Mesothelial cell of epicardium (in vitro differentiated cells): Measurements from ENCODE around the gene ANKFN1. TPM values are rescaled to one million over a fixed set of nuclear protein-coding genes. Genes with fewer than 3 reads are reported as not detected.

Source experiments
- DNase-seq, 2 experiments: peaks; one replicate each; pipeline ENCODE4 v3.0.0; 2021; ENCODE audit warnings: low spot score in 2 of 2; ENCODE audit not compliant: unreplicated experiment in 2 of 2
- H3K27ac Mint-ChIP-seq: 2 replicates; pipeline ENCODE4 v1.8.0; 2021; ENCODE audit warnings: mixed read lengths
- H3K27me3 Mint-ChIP-seq: 2 replicates; pipeline ENCODE4 v1.8.0; 2021; ENCODE audit warnings: low read depth, mixed read lengths
- H3K36me3 Mint-ChIP-seq: 2 replicates; pipeline ENCODE4 v1.8.0; 2021; ENCODE audit warnings: mixed read lengths
- H3K4me1 Mint-ChIP-seq: 2 replicates; pipeline ENCODE4 v1.8.0; 2021; ENCODE audit warnings: mixed read lengths
- H3K4me3 Mint-ChIP-seq: 2 replicates; pipeline ENCODE4 v1.8.0; 2021; ENCODE audit warnings: mild to moderate bottlenecking, moderate library complexity, mixed read lengths
- H3K9me3 Mint-ChIP-seq: 2 replicates; pipeline ENCODE4 v1.8.0; 2021; ENCODE audit warnings: mixed read lengths
- CTCF ChIP-seq: fragments of 200-600 bp; sonication (generic); IDR thresholded peaks from one replicate; pipeline ENCODE4 v1.5.0; 2021; ENCODE audit warnings: antibody characterized with exemption; ENCODE audit not compliant: unreplicated experiment
- total RNA-seq: library from RNA; stranded (reverse); gene quantifications from 3 replicates; pipeline ENCODE4 v1.2.1, GENCODE V29; 2021

Gene ANKFN1
- total RNA-seq, 1 donor from 2014 or later = 0.34 TPM

- no peak for TF ChIP-seq CTCF
- no peak for DNase-seq
- Mint-ChIP-seq H3K27me3 (peaks cover 3% of the 10 kb centered on the region), H3K36me3 (no peaks in the 10 kb centered on the region), H3K9me3 (no peaks in the 10 kb centered on the region), H3K4me3 (no peak overlapping the region), H3K4me1 (peaks cover 9% of the 10 kb centered on the region), H3K27ac (peak overlapping the region; percentile 18)
Observed at GRCh38 chr17:56528696-56529095, 375.4 kb downstream of the ANKFN1 start.

- DNase-seq = no peak
- Mint-ChIP-seq H3K36me3 (no peaks in the 10 kb centered on the region), H3K4me1 (peaks cover 9% of the 10 kb centered on the region), H3K4me3 (no peak overlapping the region), H3K27ac (no peak overlapping the region), H3K9me3 (no peaks in the 10 kb centered on the region), H3K27me3 (peaks cover 9% of the 10 kb centered on the region)
- TF ChIP-seq CTCF = no peak
Observed at GRCh38 chr17:56532926-56533325, 379.7 kb downstream of the ANKFN1 start.

GRCh38 chr17:56536766-56537165 lies 383.5 kb downstream of the ANKFN1 start:
- no peak for TF ChIP-seq CTCF
- no peak overlapping the region for H3K27ac Mint-ChIP-seq
- peaks cover 3% of the 10 kb centered on the region for H3K4me1 Mint-ChIP-seq
- H3K9me3 Mint-ChIP-seq = peaks cover 9% of the 10 kb centered on the region
- H3K36me3 Mint-ChIP-seq = peaks cover 2% of the 10 kb centered on the region
- peaks cover 9% of the 10 kb centered on the region for H3K27me3 Mint-ChIP-seq
- no peak for DNase-seq
- H3K4me3 Mint-ChIP-seq = no peak overlapping the region

GRCh38 chr17:56540836-56541235 lies 387.6 kb downstream of the ANKFN1 start:
- Mint-ChIP-seq H3K4me3 (no peak overlapping the region), H3K36me3 (peaks cover 2% of the 10 kb centered on the region), H3K27ac (peak overlapping the region; percentile 72), H3K9me3 (peaks cover 9% of the 10 kb centered on the region), H3K27me3 (no peaks in the 10 kb centered on the region), H3K4me1 (peaks cover 19% of the 10 kb centered on the region)
- no peak for TF ChIP-seq CTCF
- no peak for DNase-seq

GRCh38 chr17:56543280-56543679 lies 390.0 kb downstream of the ANKFN1 start:
- H3K27ac Mint-ChIP-seq = no peak overlapping the region
- DNase-seq = no peak
- H3K36me3 Mint-ChIP-seq = peaks cover 2% of the 10 kb centered on the region
- no peak overlapping the region for H3K4me3 Mint-ChIP-seq
- peaks cover 19% of the 10 kb centered on the region for H3K4me1 Mint-ChIP-seq
- TF ChIP-seq CTCF = no peak
- H3K9me3 Mint-ChIP-seq = peaks cover 9% of the 10 kb centered on the region
- H3K27me3 Mint-ChIP-seq = no peaks in the 10 kb centered on the region

GRCh38 chr17:56545106-56545505 lies 391.8 kb downstream of the ANKFN1 start:
- TF ChIP-seq CTCF = no peak
- no peaks in the 10 kb centered on the region for H3K36me3 Mint-ChIP-seq
- H3K4me3 Mint-ChIP-seq = no peak overlapping the region
- H3K9me3 Mint-ChIP-seq = peaks cover 4% of the 10 kb centered on the region
- no peak for DNase-seq
- peaks cover 19% of the 10 kb centered on the region for H3K4me1 Mint-ChIP-seq
- no peak overlapping the region for H3K27ac Mint-ChIP-seq
- no peaks in the 10 kb centered on the region for H3K27me3 Mint-ChIP-seq
